ENCODE data around the gene MEG3. TPM values are rescaled to one million over a fixed set of nuclear protein-coding genes. Genes with fewer than 3 reads are reported as not detected.

The MEG3 gene
- total RNA-seq, 4 donors from 2014 or later: 1.2 to 18.9 (median 3.5) TPM

DNA sequence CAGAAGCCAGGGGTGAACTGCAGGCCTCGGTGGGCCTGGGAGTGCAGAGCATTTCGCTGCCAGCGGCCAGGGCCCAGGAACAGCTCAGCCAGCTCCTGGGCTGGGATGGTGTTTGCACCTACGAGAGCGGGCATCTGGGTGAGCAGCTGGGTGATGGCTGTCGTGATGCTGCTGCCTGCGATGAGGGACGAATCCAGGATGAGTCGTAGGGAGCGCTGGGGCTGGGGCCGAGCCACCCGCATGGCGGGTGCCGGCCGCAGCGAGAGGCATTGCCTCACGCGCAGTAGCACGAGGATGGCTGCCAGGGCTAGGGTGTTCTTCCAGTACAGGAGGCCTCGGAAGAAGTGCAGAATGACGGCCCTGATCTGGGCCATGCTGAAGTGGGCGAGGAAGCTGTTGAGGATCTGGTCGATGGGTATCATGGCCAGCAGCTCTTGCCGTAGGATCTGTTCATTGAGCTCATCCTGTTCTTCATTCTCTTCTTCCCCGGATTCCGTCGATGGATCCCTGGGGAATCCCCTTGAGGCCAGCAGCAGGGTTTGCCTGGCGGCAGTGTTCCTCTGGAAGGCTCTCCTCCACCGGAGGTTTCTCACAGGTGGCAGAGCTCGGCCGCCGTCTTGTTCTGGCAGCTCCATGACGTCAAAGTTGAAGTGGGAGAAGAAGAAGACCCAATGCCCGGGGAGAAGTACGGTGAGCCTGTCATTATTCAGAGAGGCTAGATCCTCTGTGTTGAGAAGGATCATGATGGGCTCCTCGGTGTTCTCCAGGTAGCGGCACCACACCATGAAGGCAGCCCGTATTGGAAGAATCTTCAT, 55.5 kb downstream of the MEG3 start:
- peaks cover 0 to 23% (median 0%) of the 10 kb centered on the region in 4 donors for H3K27me3 ChIP-seq
- no peak overlapping the region for H3K4me3 ChIP-seq
- H3K9me3 ChIP-seq: no peaks in the 10 kb centered on the region
- TF ChIP-seq CTCF (IDR thresholded peaks at IDR 0.05): no peak
- no peak for TF ChIP-seq POLR2A (IDR thresholded peaks at IDR 0.05)
- WGBS, 2 donors: 95 to 96% methylated on average over 28 to 31 of the region's 38 CpGs
- no peak overlapping the region for H3K27ac ChIP-seq
- H3K4me1 ChIP-seq: no peaks in the 10 kb centered on the region
- DNase-seq: no peak
- no peaks in the 10 kb centered on the region for H3K36me3 ChIP-seq
- intact Hi-C loops (cut with DNase I): no loop called here

DNA sequence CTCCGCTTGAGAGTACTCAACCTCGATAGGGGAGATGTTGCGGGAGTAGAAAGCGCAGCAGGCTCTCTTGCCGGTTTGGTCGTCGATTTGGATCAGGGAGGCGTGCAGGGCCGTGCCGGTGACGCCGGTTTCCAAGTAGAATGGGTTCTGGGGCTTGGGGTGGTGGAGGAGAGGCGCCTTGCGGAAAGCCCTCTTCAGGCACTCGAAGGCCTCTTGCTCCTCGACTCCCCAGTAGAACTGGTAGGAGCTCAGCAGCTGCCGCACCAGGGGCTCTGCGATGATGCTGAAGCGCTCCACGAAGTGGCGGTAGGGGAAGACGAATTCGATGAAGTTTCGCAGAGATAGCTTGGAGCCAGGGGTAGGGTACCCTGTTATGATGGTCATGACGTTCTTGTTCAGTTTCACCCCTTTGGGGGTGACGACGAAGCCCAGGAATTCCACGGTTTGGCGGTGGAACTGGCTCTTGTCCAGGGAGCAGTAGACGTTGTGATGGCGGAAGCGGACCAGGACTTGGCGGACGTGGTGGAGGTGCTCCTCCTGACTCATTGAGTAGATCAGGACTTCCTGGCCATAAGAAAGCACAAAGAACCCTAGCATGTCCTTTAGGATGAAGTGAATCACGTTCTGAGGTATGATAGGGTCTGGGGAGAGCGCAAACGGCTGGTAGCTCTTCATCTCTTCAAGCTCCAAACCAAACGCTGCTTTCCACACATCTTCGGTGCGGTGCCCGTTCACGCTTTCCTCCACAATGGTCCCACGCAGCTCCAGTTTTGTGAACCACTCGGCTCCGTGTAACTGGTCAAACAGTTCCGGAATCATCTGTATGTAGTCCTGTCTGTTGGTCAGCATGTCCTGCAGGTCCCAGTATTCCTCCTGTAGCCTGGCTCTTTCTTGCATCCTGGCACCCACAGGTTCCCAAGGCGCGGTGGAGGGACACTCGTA, 56.4 kb downstream of the MEG3 start:
- Histone ChIP-seq H3K27me3 (peaks cover 0 to 23% (median 0%) of the 10 kb centered on the region in 4 donors), H3K9me3 (no peaks in the 10 kb centered on the region), H3K4me3 (no peak overlapping the region), H3K36me3 (no peaks in the 10 kb centered on the region), H3K4me1 (no peaks in the 10 kb centered on the region), H3K27ac (no peak overlapping the region)
- TF ChIP-seq CTCF (IDR thresholded peaks at IDR 0.05) (no peak), POLR2A (IDR thresholded peaks at IDR 0.05) (no peak)
- intact Hi-C loops (cut with DNase I): no loop called here
- DNase-seq: no peak
- WGBS, 2 donors: 86 to 91% methylated on average over 38 to 48 of the region's 49 CpGs

GRCh38 chr14:100882991-100883788, 57.3 kb downstream of the MEG3 start:
- H3K4me1 ChIP-seq: no peaks in the 10 kb centered on the region
- H3K4me3 ChIP-seq: no peak overlapping the region
- no peak overlapping the region for H3K27ac ChIP-seq
- DNase-seq: no peak
- H3K27me3 ChIP-seq: peaks cover 0 to 18% (median 0%) of the 10 kb centered on the region in 4 donors
- intact Hi-C loops (cut with DNase I): no loop called here
- TF ChIP-seq POLR2A (IDR thresholded peaks at IDR 0.05) (no peak), CTCF (IDR thresholded peaks at IDR 0.05) (no peak)
- WGBS, 2 donors: 94 to 100% methylated on average over 11 to 31 of the region's 46 CpGs
- H3K9me3 ChIP-seq: no peaks in the 10 kb centered on the region
- H3K36me3 ChIP-seq: no peaks in the 10 kb centered on the region

- WGBS, 2 donors: 82 to 86% methylated on average over 3 to 9 of the region's 11 CpGs
- Histone ChIP-seq H3K27ac (no peak overlapping the region), H3K4me3 (no peak overlapping the region), H3K36me3 (no peaks in the 10 kb centered on the region), H3K27me3 (peaks cover 0 to 13% (median 0%) of the 10 kb centered on the region in 4 donors), H3K4me1 (no peaks in the 10 kb centered on the region), H3K9me3 (no peaks in the 10 kb centered on the region)
- DNase-seq: no peak
- intact Hi-C loops (cut with DNase I): no loop called here
- TF ChIP-seq POLR2A (IDR thresholded peaks at IDR 0.05) (no peak), CTCF (IDR thresholded peaks at IDR 0.05) (no peak)
Measured at GRCh38 chr14:100883789-100884101, 57.8 kb downstream of the MEG3 start.

Measured in esophagus squamous epithelium (tissue), 5 donors.